ENCODE measurements around the gene VSNL1.
"Not testable (repeated sequence)": the region's sequence is repeated elsewhere in the genome, so short reads cannot be mapped to it uniquely, and the experiment has no call there.

Gene VSNL1

DNA sequence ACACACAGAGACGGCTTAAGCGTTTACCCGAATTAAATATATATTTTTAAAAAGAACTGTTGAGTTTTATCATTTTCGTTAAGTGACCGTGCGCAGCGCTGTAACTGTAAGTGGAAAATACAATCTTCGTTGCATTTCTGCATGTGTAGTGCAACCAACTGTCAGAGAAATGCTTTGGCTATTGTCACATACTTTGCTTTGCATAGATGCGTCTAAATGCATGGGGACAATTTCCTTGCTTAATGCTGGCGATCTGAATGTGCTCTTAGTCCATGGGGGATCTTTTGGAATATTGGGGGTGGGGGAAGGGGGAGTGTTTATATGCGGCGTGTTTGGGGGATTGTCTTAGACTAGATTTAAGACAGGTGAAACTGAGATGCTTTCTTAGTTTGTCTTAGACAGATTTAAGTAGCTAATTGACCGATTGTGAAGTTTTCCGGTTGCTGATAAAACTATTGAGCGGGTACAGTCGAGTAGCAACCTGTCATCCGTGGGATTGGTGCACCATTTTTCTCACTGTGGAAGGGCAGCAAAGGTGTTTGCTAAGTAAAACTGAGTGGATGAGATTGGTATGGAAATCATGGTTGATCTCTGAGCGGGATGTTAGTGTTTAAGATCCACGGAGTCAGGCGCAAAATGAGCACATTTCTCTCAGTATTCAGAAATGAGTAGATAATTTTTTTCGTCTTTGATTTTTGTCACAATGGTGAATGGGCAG, 476 bp downstream of the VSNL1 start:
- DNase-seq = no peak
- in situ Hi-C loops (cut with MboI; ENCODE audit: low pct_unique_long_range_greater_than_20kb, low sequenced_read_pairs) = no loop called here

DNA sequence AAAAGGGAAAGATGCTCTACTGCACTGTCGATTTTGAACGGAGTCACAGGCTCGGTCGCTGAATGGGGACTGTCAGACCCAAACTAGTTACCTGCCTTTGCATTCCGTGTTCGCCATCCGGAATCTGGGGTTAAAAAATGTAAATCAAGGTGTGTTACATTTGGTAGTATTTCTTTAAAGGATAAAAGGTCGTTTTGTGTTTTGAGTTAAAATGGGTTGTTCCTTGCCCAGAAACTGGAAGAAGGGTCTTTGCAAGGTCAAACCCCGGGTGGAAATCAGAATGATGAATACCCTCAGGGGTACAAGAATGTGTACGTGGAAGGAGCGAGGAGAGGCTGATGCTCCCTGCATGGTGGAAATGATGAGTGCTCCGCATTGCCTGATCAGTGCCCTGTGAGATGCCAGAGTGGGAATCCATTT, 1.0 kb downstream of the VSNL1 start:
- in situ Hi-C loops (cut with MboI; ENCODE audit: low pct_unique_long_range_greater_than_20kb, low sequenced_read_pairs) = no loop called here
- DNase-seq = no peak

DNA sequence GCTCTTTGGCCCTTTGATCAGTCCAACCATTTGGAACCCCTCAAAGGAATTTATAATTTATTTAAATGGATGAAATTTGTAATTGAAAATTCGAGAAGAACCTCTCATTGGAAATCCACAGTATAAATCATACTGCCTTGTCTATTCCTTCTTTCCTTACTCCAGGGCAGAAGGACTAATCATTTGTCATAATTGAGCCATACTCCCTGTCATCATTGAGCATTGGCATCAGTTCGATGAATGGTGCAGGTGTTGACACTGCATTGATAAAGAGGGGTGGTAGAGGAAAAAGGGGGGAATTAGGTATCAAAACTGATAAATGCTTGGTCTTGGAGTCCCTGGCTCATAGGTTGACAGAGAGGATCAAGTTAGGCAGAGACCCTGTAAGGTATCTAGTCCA, 2.0 kb downstream of the VSNL1 start:
- no peak for DNase-seq
- in situ Hi-C loops (cut with MboI; ENCODE audit: low pct_unique_long_range_greater_than_20kb, low sequenced_read_pairs) = no loop called here

DNA sequence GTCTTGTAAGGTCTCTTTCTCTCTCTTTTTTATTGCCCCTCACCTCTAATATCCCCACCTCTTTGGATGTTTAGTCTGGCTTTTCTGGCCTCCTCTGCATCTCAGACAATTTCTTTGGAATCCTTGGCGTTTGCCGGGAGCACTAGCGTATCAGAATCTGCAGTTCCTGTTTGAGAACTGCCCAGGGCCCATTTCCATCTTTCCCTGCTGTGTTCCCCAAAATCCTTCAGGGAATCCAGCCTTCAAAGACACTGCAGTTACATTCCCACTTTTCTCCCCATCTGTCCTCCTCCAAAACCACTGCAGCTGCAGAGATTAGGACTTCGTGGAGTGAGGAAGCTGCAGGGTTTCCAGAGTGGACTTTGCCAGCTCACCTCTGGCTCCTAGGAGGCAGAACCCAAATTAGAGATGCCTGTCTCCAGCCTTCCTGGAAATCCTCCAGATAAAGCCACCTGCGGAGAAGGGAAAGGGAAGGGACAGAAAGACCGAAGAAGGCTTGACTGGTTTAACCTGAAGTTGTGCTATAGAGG, 2.7 kb downstream of the VSNL1 start:
- DNase-seq = no peak
- in situ Hi-C loops (cut with MboI; ENCODE audit: low pct_unique_long_range_greater_than_20kb, low sequenced_read_pairs) = no loop called here

DNA sequence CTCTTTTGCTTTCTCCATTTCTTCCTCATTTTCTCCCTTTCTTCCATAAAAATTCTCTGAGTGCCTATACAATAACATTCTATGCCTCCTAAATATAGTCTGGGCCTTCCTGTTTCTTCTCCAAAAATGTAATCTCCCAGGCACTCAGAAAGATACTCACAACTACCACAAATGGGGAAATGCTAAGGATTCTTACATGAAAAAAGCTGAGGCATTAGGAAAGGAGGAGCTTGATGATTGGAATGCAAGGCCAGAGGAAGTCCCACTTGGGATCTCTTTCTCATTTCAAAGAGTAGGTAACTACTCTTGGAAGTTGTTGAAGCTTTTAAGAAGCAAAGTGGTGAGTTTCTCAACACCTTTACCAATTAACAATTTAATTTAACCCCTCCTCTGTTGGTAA, 3.4 kb downstream of the VSNL1 start:
- no peak for DNase-seq
- in situ Hi-C loops (cut with MboI; ENCODE audit: low pct_unique_long_range_greater_than_20kb, low sequenced_read_pairs) = no loop called here

DNA sequence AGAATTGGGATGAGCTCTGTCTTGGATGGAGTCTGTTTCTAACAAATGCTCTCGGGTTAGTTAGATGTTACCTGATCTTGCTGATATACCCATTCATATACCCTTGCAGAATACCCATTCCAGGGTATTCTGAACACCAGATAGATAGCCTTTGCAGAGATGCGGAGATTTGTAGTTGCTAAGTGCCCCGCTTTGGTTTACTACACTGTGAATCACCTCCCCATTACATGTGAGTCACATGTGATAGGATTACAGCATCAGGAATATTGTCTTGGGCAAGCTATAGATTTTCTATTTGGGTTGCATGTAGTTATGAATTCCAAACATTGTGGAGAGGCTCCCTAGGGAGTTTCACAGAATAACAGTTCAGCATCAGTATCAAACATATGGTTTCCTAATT, 3.8 kb downstream of the VSNL1 start:
- in situ Hi-C loops (cut with MboI; ENCODE audit: low pct_unique_long_range_greater_than_20kb, low sequenced_read_pairs) = no loop called here
- no peak for DNase-seq

DNA sequence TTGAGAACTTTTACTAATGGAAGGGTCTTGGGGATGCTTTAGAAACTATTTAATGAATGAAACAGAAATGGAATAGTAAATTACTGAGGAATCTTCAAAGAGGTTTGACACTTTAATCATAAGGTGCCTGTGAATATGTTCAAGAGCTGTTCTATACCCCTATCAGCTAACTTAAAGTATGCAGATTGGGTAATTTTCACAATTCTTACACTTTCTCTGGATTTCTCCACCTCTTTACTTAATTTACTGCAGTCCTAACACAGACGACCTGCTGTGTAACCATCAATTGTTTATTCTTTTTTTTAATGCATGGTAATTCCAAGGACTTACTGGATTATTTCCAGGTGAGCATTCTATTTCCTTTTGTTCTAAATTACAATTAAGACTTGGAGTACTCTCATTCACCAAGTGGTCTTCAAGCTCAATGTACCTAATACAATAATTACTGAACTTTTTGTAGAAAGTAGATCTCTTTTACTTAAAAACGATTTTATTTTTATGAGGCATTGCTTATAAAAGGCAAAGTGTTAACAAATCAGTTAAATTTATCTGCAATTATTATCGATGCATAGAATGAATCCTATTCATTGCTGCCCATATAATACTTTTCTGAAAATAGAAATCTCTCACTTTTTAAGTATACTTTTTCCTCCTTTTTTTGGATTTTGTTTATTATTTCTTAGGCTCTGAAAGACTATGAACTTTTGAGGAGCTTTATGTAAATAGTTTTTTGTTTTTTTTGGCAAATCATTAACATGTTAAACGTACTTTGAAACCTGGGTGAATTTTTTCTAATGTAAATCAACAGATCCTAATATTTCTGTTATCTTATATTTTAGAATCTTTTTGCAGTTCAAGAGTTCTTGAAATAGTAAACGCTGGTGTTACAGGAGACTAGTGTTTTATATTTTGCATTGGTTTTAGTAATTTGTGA, 5.5 kb downstream of the VSNL1 start:
- in situ Hi-C loops (cut with MboI; ENCODE audit: low pct_unique_long_range_greater_than_20kb, low sequenced_read_pairs) = no loop called here
- DNase-seq = no peak

DNA sequence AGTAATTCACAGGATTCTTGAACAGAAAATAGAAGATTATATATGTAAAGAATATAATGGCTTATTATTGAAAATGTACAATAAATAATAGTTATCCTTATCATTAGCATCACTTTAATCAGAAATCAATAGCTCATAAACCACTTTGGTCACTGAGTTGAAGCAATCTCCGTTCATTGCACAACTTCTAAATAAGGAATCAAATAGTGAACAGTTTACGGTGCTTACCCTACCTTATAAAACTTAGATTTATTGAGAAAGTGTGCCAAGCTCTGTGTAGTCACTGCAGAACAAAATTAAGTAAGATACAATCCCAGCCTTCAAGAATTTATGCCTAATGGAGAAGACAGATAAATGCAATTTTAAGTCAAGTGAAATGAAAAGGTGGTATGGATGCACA, 6.7 kb downstream of the VSNL1 start:
- no peak for DNase-seq
- in situ Hi-C loops (cut with MboI; ENCODE audit: low pct_unique_long_range_greater_than_20kb, low sequenced_read_pairs) = no loop called here

DNA sequence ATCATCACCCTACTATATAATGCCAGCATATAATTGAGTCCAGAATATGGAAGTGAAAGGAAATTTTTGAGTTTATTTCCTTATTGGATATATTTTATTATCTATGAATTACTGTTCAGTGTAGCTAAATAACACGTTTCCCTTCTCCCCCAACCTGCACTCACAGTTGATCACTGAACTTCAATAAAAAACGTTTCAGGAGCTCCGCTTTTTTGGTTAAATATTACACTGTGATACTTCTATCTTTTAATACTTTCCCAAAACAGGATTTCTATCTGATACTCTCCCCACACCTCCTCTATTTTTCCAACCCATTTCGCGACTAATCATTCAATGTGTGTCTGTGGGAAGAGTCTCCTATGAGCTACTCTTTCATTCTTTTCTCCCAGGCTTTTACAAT, 7.2 kb downstream of the VSNL1 start:
- in situ Hi-C loops (cut with MboI; ENCODE audit: low pct_unique_long_range_greater_than_20kb, low sequenced_read_pairs) = no loop called here

DNA sequence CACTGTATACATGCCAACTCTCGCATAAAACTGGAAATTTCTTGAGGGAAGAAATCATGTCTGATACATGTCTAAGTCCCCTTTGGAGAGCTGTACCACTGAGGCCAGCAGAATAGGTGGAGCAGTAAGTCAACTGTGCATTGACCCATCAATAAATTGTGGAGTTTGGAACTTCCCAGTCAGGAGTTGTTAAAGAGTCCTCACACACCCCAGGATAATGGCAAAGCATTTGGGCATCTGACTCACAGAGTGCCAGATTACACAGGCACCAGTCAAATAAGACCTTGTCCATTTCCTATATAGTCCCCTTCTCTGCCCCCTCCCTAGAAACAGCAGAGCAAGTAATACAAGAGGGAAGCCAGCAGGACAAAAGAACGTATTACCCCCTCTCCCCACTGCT, 10.4 kb downstream of the VSNL1 start:
- in situ Hi-C loops (cut with MboI; ENCODE audit: low pct_unique_long_range_greater_than_20kb, low sequenced_read_pairs) = no loop called here
- no peak for DNase-seq

More for the DNA sequence above, 7.2 kb downstream of the VSNL1 start:
- DNase-seq = no peak

DNA sequence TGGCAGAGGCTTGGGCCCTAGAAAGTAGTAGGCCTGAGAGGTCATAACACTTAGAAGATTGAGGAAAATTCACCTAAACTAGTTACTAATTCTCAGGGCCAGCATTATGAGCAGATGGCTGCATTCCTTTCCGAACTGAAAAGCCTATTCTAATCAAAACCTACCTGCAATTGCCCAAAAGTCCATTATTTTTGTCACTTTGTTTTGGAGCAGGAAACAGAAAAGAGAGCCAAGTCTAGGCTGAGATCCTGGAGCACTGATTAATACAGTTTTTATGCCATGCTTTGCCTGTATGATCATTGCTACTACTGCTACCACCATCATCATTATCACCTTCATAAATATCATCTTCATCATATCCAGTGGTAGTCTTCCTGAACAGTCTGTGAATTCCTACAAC, 14.7 kb downstream of the VSNL1 start:
- in situ Hi-C loops (cut with MboI; ENCODE audit: low pct_unique_long_range_greater_than_20kb, low sequenced_read_pairs) = no loop called here
- DNase-seq = no peak

DNA sequence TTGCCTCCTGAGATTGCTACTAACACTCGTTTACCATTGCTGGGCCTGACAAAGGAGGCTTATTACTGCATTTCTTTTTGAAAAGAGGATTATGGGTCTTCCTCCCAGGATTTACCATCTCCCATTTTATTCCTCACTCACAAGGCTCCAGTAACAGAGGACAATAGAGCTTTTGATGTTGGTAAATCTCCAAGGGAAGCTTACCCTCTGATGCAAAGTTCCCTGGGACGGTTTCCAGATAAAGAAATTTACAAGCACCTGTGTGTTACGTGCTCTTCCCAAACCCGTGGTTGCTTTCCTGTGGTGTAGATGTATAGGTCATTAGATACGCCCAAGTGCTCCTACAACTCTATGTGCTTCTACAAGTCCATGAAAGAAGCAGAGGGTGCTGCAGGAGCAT, 17.1 kb downstream of the VSNL1 start:
- DNase-seq = no peak
- in situ Hi-C loops (cut with MboI; ENCODE audit: low pct_unique_long_range_greater_than_20kb, low sequenced_read_pairs) = no loop called here

DNA sequence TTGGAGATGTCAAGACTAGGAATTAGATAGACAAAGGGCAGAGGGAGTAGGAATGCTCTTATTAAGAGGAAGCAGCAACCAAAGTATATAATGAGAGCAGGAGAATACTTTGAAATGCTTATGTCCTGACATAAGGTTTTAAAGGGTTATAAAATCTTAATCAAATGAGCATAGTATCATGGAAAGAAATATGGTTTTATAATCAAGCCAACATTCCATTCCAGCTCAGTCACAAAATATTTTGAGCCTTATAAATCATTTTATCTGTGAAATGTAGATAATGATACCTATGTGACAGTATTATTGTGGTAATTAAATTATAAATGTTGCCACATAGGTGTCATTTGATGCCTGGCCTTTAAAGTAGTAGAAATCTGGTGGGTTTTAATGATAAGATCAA, 17.6 kb downstream of the VSNL1 start:
- DNase-seq = no peak
- in situ Hi-C loops (cut with MboI; ENCODE audit: low pct_unique_long_range_greater_than_20kb, low sequenced_read_pairs) = no loop called here

DNA sequence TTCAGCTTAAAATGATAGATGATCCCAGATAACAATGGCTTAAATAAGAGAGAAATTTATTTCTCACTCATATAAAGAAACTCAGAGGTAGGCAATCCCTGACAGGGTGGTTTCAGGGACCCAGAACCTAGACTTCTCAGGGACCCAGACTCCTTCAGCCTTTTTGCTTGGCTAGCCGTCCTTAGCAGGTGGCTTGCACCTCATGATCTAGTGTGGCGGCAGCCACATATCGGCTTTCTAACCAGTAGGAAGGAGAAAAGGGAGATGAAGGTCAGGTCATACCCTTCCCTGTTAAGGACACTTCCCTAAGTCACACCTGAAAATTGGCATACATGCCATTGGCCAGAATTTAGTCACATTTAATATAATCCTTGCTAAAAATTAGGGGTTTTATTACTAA, 18.4 kb downstream of the VSNL1 start:
- DNase-seq = no peak
- in situ Hi-C loops (cut with MboI; ENCODE audit: low pct_unique_long_range_greater_than_20kb, low sequenced_read_pairs) = no loop called here

DNA sequence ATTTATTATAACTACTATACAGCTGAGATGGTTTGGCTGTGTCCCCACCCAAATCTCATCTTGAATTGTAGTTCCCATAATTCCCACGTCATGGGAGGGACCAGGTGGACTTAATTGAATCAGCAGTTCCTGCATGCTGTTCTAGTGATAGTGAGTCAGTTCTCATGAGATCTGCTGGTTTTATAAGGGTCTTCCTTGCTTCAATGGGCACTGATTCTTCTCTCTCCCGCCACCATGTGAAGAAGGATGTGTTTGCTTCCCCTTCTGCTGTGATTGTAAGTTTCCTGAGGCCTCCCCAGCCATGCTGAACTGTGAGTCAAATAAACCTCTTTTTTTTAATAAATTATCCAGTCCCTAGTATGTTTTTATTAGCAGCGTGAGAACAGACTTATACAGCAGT, 25.2 kb downstream of the VSNL1 start:
- in situ Hi-C loops (cut with MboI; ENCODE audit: low pct_unique_long_range_greater_than_20kb, low sequenced_read_pairs) = not testable (repeated sequence)

DNA sequence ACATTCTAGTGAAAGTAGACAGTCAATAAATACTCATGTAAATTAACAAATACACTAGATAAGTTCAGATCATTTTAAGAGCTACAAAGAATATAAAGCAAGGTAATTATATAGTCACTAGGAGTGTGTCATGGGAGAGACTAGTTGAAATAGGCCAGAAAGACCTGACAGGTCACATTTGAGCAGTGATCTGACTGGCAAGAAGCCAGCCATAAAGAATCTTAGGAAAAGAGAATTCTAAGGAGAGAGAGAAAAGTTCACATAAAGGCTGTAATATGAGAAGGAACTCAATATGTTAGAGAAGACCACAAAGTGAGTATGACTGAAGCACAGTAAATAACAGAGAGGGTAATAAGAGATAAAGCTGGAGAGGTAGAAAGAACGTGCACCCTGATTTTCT, 31.2 kb downstream of the VSNL1 start:
- no peak for DNase-seq
- in situ Hi-C loops (cut with MboI; ENCODE audit: low pct_unique_long_range_greater_than_20kb, low sequenced_read_pairs) = no loop called here

More for the DNA sequence above, 25.2 kb downstream of the VSNL1 start:
- DNase-seq = not testable (repeated sequence)

DNA sequence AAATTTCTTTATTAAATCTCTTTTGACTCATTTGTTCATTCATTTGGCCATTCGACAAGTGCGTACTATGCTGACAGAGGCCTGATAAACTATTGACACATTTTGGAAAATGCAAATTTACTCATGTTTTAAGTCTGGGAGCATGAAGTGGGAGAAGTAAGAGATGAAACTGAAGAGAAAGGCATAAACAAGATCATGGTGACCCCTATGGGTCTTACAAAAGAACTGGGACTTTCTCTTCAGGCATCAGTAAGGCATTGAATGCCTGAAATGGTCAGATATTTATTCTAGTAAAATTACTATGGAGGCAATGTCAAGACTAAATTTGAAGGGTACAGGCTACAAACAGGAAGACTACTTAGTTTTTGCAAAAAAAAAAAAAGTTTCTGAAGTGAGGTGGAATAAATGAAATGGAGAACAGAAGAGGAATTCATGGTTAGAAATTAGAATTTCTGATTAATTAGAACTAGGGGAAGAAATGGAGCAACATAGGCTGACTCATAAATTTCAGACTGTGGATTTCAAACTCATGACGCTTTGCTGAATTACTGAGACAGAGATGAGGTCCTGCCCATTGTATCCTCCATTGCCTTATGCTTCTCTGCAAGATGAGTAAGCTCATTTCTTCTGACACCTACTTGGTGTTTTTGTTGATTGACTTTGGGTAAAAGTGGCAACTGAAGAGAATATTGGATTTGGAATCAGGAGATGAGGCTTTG, 32.7 kb downstream of the VSNL1 start:
- DNase-seq = no peak
- in situ Hi-C loops (cut with MboI; ENCODE audit: low pct_unique_long_range_greater_than_20kb, low sequenced_read_pairs) = no loop called here

DNA sequence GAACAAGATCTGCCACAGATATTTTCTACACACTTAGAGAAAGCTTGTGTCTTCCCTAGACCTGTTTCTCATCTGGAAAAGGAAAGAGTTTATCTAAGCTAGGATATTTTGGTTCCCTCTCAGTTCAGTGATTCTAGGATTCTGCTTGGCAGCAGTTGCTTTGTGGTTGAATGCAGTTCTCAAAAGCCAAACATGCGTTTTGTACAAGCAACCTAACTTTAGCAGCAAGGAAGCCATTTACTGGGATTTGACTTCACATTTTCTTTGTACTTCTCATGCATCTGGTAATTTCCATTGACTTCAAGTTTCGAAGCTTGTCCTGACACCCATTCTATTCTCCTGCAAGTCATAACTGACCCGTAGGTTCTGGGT, 33.3 kb downstream of the VSNL1 start:
- DNase-seq = no peak
- in situ Hi-C loops (cut with MboI; ENCODE audit: low pct_unique_long_range_greater_than_20kb, low sequenced_read_pairs) = no loop called here

DNA sequence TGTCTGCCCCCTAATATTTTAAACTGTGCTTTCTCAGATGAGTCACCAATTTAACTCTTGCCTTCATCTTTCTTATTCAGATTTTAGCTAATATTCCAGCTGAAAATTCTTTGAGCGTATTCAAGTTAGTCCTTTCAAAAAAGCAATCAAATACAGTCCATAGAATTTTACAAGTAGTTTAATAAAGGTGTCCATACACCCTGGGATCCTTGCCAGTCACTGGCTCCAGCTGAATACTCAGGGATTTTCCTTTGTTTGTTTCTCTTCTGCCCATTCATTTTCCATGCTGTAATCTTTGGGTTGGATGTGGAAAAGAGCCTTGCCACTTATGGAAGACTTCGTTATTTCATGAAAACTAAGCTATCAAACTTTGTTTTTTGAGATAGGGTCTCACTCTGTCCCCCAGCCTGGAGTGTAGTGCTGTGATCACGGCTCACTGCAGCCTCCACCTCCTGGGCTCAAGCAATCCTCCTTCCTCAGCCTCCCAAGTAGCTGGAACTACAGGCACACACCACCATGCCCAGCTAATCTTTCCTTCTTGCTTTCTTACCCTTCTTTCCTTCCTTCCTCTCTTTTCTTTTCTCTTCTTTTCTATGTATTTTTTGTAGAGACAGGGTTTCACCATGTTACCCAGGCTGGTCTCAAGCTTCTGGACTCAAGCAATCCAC, 34.0 kb downstream of the VSNL1 start:
- in situ Hi-C loops (cut with MboI; ENCODE audit: low pct_unique_long_range_greater_than_20kb, low sequenced_read_pairs) = no loop called here
- no peak for DNase-seq

Measured in KBM-7 (cell line).